GM12865 (cell line): Measurements from ENCODE around the gene RAB7B.

Experiments
- DNase-seq: peaks from one replicate; pipeline ENCODE4 v3.0.0; 2010; ENCODE audit warnings: low read depth
- H3K4me3 ChIP-seq: 2 replicates; pipeline ENCODE4 v1.5.1; 2011; ENCODE audit warnings: mild to moderate bottlenecking, low read depth, low read length, control low read depth
- TF ChIP-seq, protein P1 (sequence below): IDR thresholded peaks from 2 replicates; pipeline ENCODE4 v1.5.1; 2011; ENCODE audit warnings: low read length, control low read depth, low read depth, inconsistent platforms; ENCODE audit not compliant: insufficient read depth; ENCODE audit errors: missing control alignments

Gene RAB7B

DNA sequence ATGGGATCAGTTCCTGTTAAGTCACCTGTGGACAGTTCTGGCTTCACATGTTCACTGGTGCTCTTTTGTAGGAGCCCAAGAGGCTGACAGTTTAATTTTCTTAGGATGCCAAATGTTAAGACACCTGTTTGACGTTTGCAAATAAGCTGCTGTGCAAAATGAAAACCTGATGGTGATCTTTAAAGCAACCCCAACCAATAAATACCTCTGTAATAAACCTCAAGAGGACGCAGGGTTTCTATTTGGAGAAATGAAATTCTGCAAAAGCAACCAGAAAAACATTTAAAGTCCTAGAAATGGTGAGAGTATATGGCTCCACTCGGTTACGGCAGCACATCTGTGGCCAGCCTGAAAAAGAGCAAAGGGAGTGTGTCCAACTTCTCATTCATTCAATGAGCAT is 44.1 kb upstream of the RAB7B start:
- DNase-seq = peak; percentile 78
- H3K4me3 ChIP-seq = no peak overlapping the region
- TF ChIP-seq, protein P1, sequence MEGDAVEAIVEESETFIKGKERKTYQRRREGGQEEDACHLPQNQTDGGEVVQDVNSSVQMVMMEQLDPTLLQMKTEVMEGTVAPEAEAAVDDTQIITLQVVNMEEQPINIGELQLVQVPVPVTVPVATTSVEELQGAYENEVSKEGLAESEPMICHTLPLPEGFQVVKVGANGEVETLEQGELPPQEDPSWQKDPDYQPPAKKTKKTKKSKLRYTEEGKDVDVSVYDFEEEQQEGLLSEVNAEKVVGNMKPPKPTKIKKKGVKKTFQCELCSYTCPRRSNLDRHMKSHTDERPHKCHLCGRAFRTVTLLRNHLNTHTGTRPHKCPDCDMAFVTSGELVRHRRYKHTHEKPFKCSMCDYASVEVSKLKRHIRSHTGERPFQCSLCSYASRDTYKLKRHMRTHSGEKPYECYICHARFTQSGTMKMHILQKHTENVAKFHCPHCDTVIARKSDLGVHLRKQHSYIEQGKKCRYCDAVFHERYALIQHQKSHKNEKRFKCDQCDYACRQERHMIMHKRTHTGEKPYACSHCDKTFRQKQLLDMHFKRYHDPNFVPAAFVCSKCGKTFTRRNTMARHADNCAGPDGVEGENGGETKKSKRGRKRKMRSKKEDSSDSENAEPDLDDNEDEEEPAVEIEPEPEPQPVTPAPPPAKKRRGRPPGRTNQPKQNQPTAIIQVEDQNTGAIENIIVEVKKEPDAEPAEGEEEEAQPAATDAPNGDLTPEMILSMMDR = no peak

DNA sequence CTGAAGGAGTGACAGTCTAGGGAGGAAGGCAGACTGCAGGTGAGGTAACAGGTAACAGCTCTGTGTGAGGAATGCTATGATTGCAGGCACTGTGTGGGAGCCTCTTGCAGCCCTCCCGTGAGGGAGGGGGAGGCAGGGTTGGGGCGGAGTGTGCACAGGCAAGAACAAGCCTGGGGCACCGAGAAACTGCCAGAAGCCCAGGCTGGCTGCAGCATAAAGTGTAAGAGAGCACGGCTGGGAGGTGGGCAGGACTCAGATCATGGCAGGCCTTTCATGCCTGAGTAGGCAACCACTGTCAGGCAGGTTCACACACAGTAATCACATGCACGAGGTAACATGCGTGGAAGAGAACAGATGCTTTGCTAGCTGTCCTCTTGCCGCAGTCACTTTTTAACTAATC is 38.4 kb upstream of the RAB7B start:
- TF ChIP-seq, protein P1 = no peak
- peak; percentile 86 for DNase-seq
- peak overlapping the region; percentile 25; the same call in 1 of the 2 replicates for H3K4me3 ChIP-seq

DNA sequence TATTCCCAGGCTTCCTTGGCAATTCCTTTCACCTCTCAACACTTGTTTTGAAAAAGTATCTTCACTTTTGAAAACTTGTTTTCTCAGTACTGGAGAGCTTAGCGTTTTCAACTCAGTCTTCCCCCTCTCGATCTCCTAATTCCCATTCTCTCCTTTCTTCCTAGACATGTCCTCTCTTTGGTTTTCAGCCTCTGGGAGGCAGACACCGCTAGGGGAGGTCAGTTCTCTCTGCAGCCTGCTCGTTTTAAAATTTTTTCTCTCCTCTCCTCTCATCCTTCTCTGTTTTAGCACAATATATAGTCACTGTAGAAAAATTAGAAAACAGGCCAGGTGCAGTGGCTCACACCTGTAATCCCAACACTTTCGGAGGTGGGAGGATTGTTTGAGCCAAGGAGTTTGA is 37.1 kb upstream of the RAB7B start:
- no peak overlapping the region for H3K4me3 ChIP-seq
- no peak for DNase-seq
- TF ChIP-seq, protein P1 = no peak

DNA sequence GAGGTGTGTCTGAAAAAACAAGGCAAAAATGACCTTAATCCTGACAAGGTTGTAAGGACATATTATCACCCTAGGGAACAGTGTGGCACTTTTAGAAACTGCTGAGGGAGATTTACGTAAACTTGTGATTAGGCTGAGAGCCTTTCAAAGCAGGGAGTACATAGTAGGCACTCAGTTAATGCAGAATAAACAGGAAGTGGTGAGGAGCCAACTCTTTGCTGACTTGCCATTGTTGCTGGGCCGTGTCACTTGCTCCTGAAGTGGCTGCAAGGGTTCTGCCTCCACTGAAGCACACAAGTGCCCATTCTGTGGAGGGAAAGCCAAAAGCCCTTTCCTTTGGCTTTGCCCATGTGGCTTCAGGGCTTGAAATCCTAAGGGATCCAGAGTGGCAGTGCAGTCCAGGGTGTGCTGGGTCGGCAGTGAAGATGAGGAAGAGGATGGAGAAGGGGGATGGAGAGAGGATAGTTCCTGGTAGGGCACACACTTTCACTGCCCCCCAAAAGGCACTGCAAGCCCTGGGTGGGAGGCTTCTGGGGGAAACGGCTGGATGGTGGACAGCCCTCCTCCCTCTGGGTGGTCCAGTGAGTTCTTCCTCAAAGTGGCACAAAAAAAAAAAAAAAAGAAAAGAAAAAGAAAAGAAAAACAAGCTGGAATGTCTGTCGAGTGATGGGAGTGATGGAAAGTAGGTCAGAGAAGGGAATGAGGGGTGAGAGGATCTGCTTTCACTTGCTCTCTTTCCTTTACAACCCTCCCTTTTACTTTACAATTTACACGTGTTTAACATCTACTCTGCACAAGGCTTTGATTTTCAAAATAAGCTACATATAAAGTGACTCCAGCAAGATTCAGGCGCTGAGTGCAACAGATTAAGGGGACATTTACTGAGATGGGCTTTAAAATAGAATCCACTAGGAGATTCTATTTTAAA is 36.1 kb upstream of the RAB7B start:
- DNase-seq = peak; percentile 45
- TF ChIP-seq, protein P1 = no peak
- peak overlapping the region; percentile 24 for H3K4me3 ChIP-seq

DNA sequence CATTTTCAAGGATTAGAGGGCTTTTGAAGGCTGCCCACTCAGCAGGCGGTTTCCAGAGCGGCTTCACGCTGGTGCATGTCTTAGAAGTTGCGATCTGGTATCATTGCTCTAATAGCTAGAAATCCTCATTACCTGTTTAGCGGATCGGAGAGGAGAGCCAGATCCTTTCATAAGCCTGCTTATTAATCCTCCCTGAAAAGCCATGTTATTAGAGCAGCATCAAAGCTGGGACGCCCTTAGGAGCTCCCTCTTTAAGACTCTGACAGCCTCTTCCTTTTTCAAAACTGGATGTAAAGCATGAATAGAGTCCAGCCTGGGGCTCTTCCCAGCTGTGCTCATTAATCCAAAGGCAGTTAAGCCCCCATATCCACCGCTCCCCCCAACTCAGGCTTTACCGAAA is 34.4 kb upstream of the RAB7B start:
- peak overlapping the region; percentile 63 for H3K4me3 ChIP-seq
- no peak for DNase-seq
- TF ChIP-seq, protein P1 = no peak

DNA sequence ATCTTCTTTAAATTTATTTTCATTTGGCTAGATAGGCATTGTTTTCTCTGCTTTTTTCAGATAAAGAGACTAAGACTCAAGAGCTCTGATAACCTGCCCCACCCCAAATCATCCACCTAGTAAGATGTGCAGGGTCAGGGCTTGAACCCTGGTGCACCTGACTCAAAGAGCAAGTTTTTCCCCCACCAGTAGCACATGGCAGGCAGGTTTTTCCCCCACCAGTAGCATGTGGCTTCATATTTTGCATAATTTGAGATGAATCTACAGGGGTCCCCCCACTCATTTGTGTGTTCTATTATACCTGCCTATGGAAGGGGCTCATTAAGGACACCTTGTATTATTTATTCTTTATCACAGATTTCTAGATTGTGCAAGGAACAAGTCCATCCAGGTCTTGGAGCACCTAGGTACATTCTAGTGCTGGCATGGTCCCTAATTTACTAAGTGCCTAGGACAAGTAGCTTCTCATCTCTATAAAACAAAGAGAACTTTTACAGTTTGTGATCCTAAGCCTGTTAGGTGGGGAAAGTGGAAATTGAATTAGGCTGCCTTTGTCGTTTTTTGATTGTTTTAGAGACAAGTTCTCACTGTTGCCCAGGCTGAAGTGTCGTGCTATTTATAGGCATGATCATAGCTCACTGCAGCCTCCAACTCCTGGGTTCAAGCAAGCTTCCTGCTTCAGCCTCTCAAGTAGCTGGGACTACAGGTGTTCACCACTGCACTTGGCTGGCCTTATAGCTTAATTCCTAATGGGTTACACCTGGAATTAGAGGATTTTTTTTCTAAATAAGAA is 33.7 kb upstream of the RAB7B start:
- DNase-seq = peak; percentile 73
- H3K4me3 ChIP-seq = peak overlapping the region; percentile 63
- TF ChIP-seq, protein P1 = no peak
